Endothelial cell of umbilical vein (primary cell): Measurements from ENCODE around the gene OR11H7. TPM values are rescaled to one million over a fixed set of nuclear protein-coding genes. Genes with fewer than 3 reads are reported as not detected.

Experiments
- BruUV-seq: library from RNA; stranded (reverse); fragments of 400-500 nt; replicated peaks from 2 replicates; lab custom pipeline; 2021; lab: Mats Ljungman, UMichigan
- CTCF ChIA-PET: fragments of 300-600, 350-600 bp; sonication (Branson Sonifier 250); formaldehyde crosslinking; loops from one replicate; lab custom pipeline; 2021; ENCODE audit warnings: antibody characterized with exemption, inconsistent platforms; lab: Charles Lee
- POLR2A ChIA-PET: fragments of 300-600, 350-600 bp; sonication (Branson Sonifier 250); formaldehyde crosslinking; loops from one replicate; lab custom pipeline; 2021; ENCODE audit warnings: antibody characterized with exemption, inconsistent platforms; lab: Charles Lee
- DNase-seq: peaks from one replicate; pipeline ENCODE4 v3.0.0-alpha.2; 2011; ENCODE audit warnings: low read depth, low spot score
- FAIRE-seq: peaks from 2 replicates; lab custom pipeline; 2011; peaks lifted over from hg19 to GRCh38; lab: Jason Lieb, UNC
- H2AFZ ChIP-seq: 2 replicates; pipeline ENCODE4 v1.6.0; 2012; ENCODE audit warnings: low read depth, low read length, control low read depth, inconsistent platforms
- H3K27ac ChIP-seq: 2 replicates; pipeline ENCODE4 v1.5.1; 2011; ENCODE audit warnings: low read depth, mild to moderate bottlenecking, control low read depth, low read length, moderate library complexity; ENCODE audit not compliant: insufficient read depth
- H3K27me3 ChIP-seq, 2 experiments: 2 replicates each; pipeline versions ENCODE4 v1.6.0 to v1.6.1; 2011; ENCODE audit warnings: low read length in 2 of 2, mixed read lengths in 1 of 2; ENCODE audit not compliant: control insufficient read depth in 2 of 2, insufficient read depth in 2 of 2
- H3K36me3 ChIP-seq, 2 experiments: 2 replicates in 1 of 2; 3 replicates in 1 of 2; pipeline ENCODE4 v1.5.1; 2011; ENCODE audit warnings: low read length in 2 of 2, mild to moderate bottlenecking in 1 of 2, moderate library complexity in 1 of 2; ENCODE audit not compliant: control insufficient read depth in 2 of 2, insufficient read depth in 2 of 2; ENCODE audit errors: extremely low read depth in 1 of 2
- H3K4me1 ChIP-seq: 3 replicates; pipeline ENCODE4 v1.5.1; 2011; ENCODE audit warnings: mild to moderate bottlenecking, low read length; ENCODE audit not compliant: control insufficient read depth, insufficient read depth; ENCODE audit errors: extremely low read depth
- H3K4me2 ChIP-seq: 2 replicates; pipeline ENCODE4 v1.6.1; 2011; ENCODE audit warnings: low read length, control low read depth, mixed read lengths; ENCODE audit not compliant: insufficient read depth
- H3K4me3 ChIP-seq, 3 experiments: fragments of 200-600 bp in 1 of 3; sonication (generic), shearing (Covaris generic) in 1 of 3; replicated peaks in 1 of 3; 2 replicates each; pipeline ENCODE4 v1.5.1; 2011 to 2016; ENCODE audit warnings: control low read depth in 3 of 3, low read length in 3 of 3, mild to moderate bottlenecking in 2 of 3, inconsistent platforms in 1 of 3, low read depth in 1 of 3, moderate library complexity in 1 of 3; ENCODE audit not compliant: insufficient read depth in 1 of 3
- H3K79me2 ChIP-seq: 2 replicates; pipeline ENCODE4 v1.6.0; 2012; ENCODE audit warnings: low read length, inconsistent platforms; ENCODE audit not compliant: control insufficient read depth, insufficient read depth
- H3K9ac ChIP-seq: replicated peaks from 2 replicates; pipeline ENCODE3; 2011; ENCODE audit warnings: low read length, control low read depth; ENCODE audit not compliant: insufficient read depth; ENCODE audit errors: extremely low read depth
- H3K9me1 ChIP-seq: replicated peaks from 3 replicates; pipeline ENCODE4 v1.6.0; 2011; ENCODE audit warnings: mild to moderate bottlenecking, low read length; ENCODE audit not compliant: control insufficient read depth, insufficient read depth; ENCODE audit errors: extremely low read depth
- H3K9me3 ChIP-seq: replicated peaks from 2 replicates; pipeline ENCODE4 v1.5.1; 2012; ENCODE audit warnings: low read length, inconsistent platforms; ENCODE audit not compliant: control insufficient read depth, insufficient read depth
- H4K20me1 ChIP-seq: replicated peaks from 2 replicates; pipeline ENCODE3; 2011; ENCODE audit warnings: mild to moderate bottlenecking, low read length; ENCODE audit not compliant: control insufficient read depth, insufficient read depth; ENCODE audit errors: extremely low read depth
- CTCF ChIP-seq, 2 donors: IDR thresholded peaks; 1 replicate in 1 of 2; 2 replicates in 1 of 2; pipeline ENCODE4 v1.5.1; 2011; ENCODE audit warnings: low read length in 2 of 2, mild to moderate bottlenecking in 2 of 2, moderate library complexity in 2 of 2, control low read depth in 1 of 2, inconsistent platforms in 1 of 2, low read depth in 1 of 2; ENCODE audit not compliant: insufficient read depth in 1 of 2; ENCODE audit errors: extremely low read depth in 1 of 2
- EZH2 ChIP-seq: IDR thresholded peaks from 2 replicates; pipeline ENCODE4 v1.6.1; 2012; ENCODE audit warnings: borderline replicate concordance, low read depth, mild to moderate bottlenecking, moderate library complexity, low read length, inconsistent platforms; ENCODE audit not compliant: severe bottlenecking
- FOS ChIP-seq: IDR thresholded peaks from 2 replicates; pipeline ENCODE4 v1.6.1; 2011; ENCODE audit warnings: mild to moderate bottlenecking, low read length, moderate library complexity, borderline replicate concordance; ENCODE audit not compliant: insufficient read depth
- GATA2 ChIP-seq: IDR thresholded peaks from 2 replicates; pipeline ENCODE4 v1.7.0; 2011; ENCODE audit warnings: low read depth, mild to moderate bottlenecking, moderate library complexity, mixed read lengths, low read length; ENCODE audit not compliant: insufficient read length, insufficient read depth
- JUN ChIP-seq: IDR thresholded peaks from 2 replicates; pipeline ENCODE4 v1.6.1; 2011; ENCODE audit warnings: borderline replicate concordance, low read depth; ENCODE audit not compliant: insufficient read length, insufficient read depth
- MAX ChIP-seq: IDR thresholded peaks from 2 replicates; pipeline ENCODE4 v1.6.1; 2011; ENCODE audit not compliant: insufficient read depth, insufficient read length
- MYC ChIP-seq: IDR thresholded peaks from one replicate; pipeline ENCODE4 v1.6.1; 2011; ENCODE audit warnings: mild to moderate bottlenecking, low read depth, low read length
- POLR2A ChIP-seq: IDR thresholded peaks from 2 replicates; pipeline ENCODE4 v1.6.1; 2012; ENCODE audit warnings: low read depth, mild to moderate bottlenecking, control low read depth, low read length
- POLR2AphosphoS5 ChIP-seq: IDR thresholded peaks from 2 replicates; pipeline ENCODE4 v1.6.1; 2012; ENCODE audit warnings: low read depth, mild to moderate bottlenecking, control low read depth, low read length, moderate library complexity; ENCODE audit not compliant: insufficient read depth
- dilution Hi-C: fragments of 300-500 bp; cut with MboI; formaldehyde crosslinking; loops from one replicate; pipeline ENCODE4 v1.15.0; 2019; ENCODE audit warnings: low sequenced_read_pairs; ENCODE audit not compliant: extremely low pct_ligation_motif_present
- intact Hi-C: fragments of 100-400 bp; cut with micrococcal nuclease; formaldehyde crosslinking; loops from one replicate; pipeline ENCODE4 v1.10.0; 2022
- polyA plus RNA-seq, 4 experiments: library from polyadenylated mRNA; depleted of rRNA in 3 of 4; stranded (reverse) in 3 of 4; unstranded in 1 of 4; fragments of >200 nt; gene quantifications; 2 replicates each; pipeline versions ENCODE4 v1.2.1 to v1.2.3, GENCODE V29; 2011 to 2012; ENCODE audit warnings: missing spikeins in 1 of 4
- total RNA-seq: library from RNA; stranded (reverse); gene quantifications from 2 replicates; pipeline ENCODE4 v1.2.3, GENCODE V29; 2021

Gene OR11H7
- total and polyA plus RNA-seq, 2 donors (not counting 3 experiments of a cell fraction or from before 2014, with no cell fraction given): not detected

GRCh38 chr14:20197459-20197858 lies 31.3 kb upstream of the OR11H7 start:
- CTCF ChIA-PET: no interaction called here
- Histone ChIP-seq H3K4me3 (no peak overlapping the region), H3K9me1 (no peaks in the 10 kb centered on the region), H2AFZ (no peak overlapping the region), H3K27me3 (no peaks in the 10 kb centered on the region), H3K9ac (no peak overlapping the region), H3K27ac (no peak overlapping the region), H3K9me3 (peaks cover 1% of the 10 kb centered on the region), H3K4me2 (no peak overlapping the region), H4K20me1 (no peaks in the 10 kb centered on the region), H3K4me1 (no peaks in the 10 kb centered on the region), H3K79me2 (no peaks in the 10 kb centered on the region), H3K36me3 (no peaks in the 10 kb centered on the region)
- FAIRE-seq: no peak
- intact Hi-C loops (no loop called here), dilution Hi-C loops (no loop called here)
- TF ChIP-seq JUN: no peak
- no peak for TF ChIP-seq GATA2
- BruUV-seq: no TSS peak
- POLR2A ChIA-PET: no interaction called here
- no peak for DNase-seq

- no peaks in the 10 kb centered on the region for H3K79me2 ChIP-seq
- no peak overlapping the region for H2AFZ ChIP-seq
- H3K4me3 ChIP-seq: no peak overlapping the region
- POLR2A ChIA-PET: no interaction called here
- H3K36me3 ChIP-seq: no peaks in the 10 kb centered on the region
- intact Hi-C loops: no loop called here
- no peak overlapping the region for H3K27ac ChIP-seq
- DNase-seq: no peak
- CTCF ChIA-PET: no interaction called here
- no peaks in the 10 kb centered on the region for H4K20me1 ChIP-seq
- H3K4me1 ChIP-seq: no peaks in the 10 kb centered on the region
- TF ChIP-seq POLR2A: no peak
- no peak for TF ChIP-seq MYC
- no peak for TF ChIP-seq FOS
- no peak for TF ChIP-seq CTCF (IDR thresholded peaks at IDR 0.05; ENCODE audit: extremely low read depth in 1 of 2, insufficient read depth in 1 of 2, low read depth in 1 of 2, low read length in 2 of 2)
- no peak for TF ChIP-seq JUN
- no peak for TF ChIP-seq EZH2
- TF ChIP-seq POLR2AphosphoS5: no peak
- no peak for TF ChIP-seq GATA2
- TF ChIP-seq MAX: no peak
- peaks cover 1% of the 10 kb centered on the region for H3K9me3 ChIP-seq
- no TSS peak for BruUV-seq
- no peaks in the 10 kb centered on the region for H3K9me1 ChIP-seq
- no peak overlapping the region for H3K9ac ChIP-seq
- H3K4me2 ChIP-seq: no peak overlapping the region
- dilution Hi-C loops: no loop called here
- FAIRE-seq: no peak
- no peaks in the 10 kb centered on the region for H3K27me3 ChIP-seq
These were observed 29.8 kb upstream of the OR11H7 start for GRCh38 chr14:20198991-20199390.
